AG04449 (cell line): ENCODE results near the gene MBNL2.
"Not testable (repeated sequence)": the region's sequence is repeated elsewhere in the genome, so short reads cannot be mapped to it uniquely, and the experiment has no call there.

Experiments used
- CTCF ChIA-PET: fragments of 350-600 bp; formaldehyde crosslinking; extraction: SDS; loops from one replicate; lab custom pipeline; 2021; ENCODE audit warnings: antibody characterized with exemption; lab: Yijun Ruan, JAX
- POLR2A ChIA-PET: fragments of 400-600, 350-600 bp; formaldehyde crosslinking; extraction: SDS; loops from one replicate; lab custom pipeline; 2020; ENCODE audit warnings: antibody characterized with exemption, inconsistent platforms; lab: Yijun Ruan, JAX
- DNase-seq: peaks from one replicate; pipeline ENCODE4 v3.0.0-alpha.2; 2010; ENCODE audit warnings: low read depth, low spot score
- H3K4me3 ChIP-seq: 2 replicates; pipeline ENCODE4 v1.5.1; 2011; ENCODE audit warnings: low read depth, mild to moderate bottlenecking, control low read depth, low read length
- TF ChIP-seq, protein P1 (sequence below): IDR thresholded peaks from one replicate; pipeline ENCODE4 v1.5.1; 2011; ENCODE audit warnings: mild to moderate bottlenecking, moderate library complexity, low read length, control low read depth, inconsistent platforms; ENCODE audit not compliant: insufficient read depth; ENCODE audit errors: missing control alignments

Gene MBNL2

DNA sequence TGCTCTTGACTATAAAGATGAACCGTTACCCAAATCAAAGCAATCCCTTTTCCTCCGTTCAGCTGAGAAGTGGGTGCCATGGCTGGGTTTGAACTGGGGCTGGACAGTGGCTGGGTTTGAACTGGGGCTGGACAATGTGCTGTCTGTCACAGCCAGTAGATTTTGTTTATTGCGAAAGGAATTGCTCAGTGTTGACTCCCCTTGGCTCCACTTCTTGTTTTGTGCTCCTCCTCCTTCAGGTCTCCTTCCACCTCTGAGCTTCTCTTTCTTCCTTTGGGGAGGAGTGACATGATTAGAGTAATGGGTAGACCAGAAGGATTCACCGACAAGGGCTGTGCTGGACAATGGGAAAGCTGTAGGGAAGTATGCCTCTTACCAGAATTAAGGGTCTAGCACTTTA lies 19.4 kb upstream of the MBNL2 start:
- CTCF ChIA-PET = no interaction called here
- no peak for DNase-seq
- no peak overlapping the region for H3K4me3 ChIP-seq
- POLR2A ChIA-PET = no interaction called here
- TF ChIP-seq, protein P1, sequence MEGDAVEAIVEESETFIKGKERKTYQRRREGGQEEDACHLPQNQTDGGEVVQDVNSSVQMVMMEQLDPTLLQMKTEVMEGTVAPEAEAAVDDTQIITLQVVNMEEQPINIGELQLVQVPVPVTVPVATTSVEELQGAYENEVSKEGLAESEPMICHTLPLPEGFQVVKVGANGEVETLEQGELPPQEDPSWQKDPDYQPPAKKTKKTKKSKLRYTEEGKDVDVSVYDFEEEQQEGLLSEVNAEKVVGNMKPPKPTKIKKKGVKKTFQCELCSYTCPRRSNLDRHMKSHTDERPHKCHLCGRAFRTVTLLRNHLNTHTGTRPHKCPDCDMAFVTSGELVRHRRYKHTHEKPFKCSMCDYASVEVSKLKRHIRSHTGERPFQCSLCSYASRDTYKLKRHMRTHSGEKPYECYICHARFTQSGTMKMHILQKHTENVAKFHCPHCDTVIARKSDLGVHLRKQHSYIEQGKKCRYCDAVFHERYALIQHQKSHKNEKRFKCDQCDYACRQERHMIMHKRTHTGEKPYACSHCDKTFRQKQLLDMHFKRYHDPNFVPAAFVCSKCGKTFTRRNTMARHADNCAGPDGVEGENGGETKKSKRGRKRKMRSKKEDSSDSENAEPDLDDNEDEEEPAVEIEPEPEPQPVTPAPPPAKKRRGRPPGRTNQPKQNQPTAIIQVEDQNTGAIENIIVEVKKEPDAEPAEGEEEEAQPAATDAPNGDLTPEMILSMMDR = no peak

DNA sequence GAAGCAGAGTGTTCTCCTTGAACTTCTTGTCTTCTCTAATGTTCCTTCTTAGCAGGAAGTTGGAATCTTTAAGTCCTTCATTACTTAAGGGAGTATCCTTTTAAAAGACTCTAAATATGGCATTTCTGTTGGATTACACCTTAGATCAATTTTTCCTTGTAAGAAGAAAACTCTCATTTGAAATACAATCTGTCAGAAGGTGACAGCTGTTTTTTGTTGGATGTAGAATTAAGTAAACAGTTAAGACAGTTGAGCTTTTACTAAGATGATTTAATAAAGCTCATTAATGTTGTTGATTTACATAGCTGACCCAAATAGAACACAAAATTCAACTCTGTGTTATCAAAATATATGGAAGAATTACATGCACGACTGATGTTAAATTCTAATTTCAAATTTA lies 16.7 kb upstream of the MBNL2 start:
- POLR2A ChIA-PET = no interaction called here
- TF ChIP-seq, protein P1 = no peak
- DNase-seq = no peak
- CTCF ChIA-PET = interaction anchor here (1.0 to 12.3 kb wide), 3 partner anchors 10 to 96 kb away, joined by 3 to 161 read pairs (median 5); no protein-coding TSS in a partner anchor
- no peak overlapping the region for H3K4me3 ChIP-seq

DNA sequence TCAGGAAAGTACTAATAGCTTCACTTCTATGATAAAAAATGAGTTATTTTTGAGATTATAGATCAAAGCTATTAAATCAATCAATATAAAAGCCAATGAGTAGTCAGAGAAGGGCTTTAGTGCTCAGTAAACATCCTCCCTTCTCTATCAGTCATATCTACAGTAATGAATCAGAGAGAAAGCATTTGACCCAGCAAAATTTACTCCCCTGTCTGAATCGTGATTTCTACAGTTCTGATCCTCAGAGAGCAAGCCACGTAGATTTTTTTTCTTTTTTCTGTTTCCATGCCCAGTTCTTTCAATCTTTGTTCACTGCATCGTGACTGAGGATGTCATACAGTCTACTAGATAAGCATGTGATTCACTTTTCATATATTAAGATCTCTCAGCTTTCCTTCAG lies 16.2 kb upstream of the MBNL2 start:
- TF ChIP-seq, protein P1 = no peak
- DNase-seq = no peak
- POLR2A ChIA-PET = no interaction called here

DNA sequence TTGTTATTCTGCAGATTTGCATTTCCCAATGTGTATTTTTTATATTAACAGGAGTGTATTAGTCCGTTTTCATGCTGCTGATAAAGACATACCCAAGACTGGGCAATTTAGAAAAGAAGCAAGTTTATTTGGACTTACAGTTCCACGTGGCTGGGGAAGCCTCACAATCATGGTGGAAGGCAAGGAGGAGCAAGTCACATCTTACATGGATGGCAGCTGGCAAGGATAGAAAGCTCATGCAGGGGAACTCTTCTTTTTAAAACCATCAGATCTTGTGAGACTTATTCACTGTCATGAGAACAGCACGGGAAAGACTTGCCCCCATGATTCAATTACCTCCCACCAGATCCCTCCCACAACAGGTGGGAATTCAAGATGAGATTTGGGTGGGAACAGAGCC lies 14.9 kb upstream of the MBNL2 start:
- H3K4me3 ChIP-seq, DNase-seq, POLR2A ChIA-PET: not testable (repeated sequence)
- CTCF ChIA-PET = interaction anchor here (12.3 kb wide), 1 partner anchor 97 kb away, joined by 161 read pairs; no protein-coding TSS in a partner anchor

More for the DNA sequence above, 16.2 kb upstream of the MBNL2 start:
- CTCF ChIA-PET = interaction anchor here (1.0 to 12.3 kb wide), 3 partner anchors 10 to 96 kb away, joined by 3 to 161 read pairs (median 5); no protein-coding TSS in a partner anchor
- H3K4me3 ChIP-seq = no peak overlapping the region

DNA sequence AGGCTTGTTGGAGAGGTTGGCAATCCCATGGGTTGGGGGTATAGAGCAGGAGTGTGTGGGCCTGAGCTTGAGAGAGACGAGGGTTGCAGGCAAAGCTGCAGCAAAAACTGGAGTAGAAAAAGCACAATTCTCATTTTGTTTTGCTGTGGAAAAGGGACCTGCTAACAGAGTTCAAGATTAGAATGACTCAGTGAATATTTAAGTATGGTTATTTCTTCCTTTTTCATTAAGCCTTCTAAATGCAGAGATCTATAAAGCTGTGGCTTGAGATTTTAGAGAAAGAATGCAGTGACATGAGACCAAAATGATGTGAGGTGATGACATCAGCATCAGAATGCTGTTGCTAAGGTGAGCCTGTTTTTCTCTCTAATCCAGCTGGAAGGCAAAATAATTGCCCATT lies 10.8 kb upstream of the MBNL2 start:
- DNase-seq = no peak
- CTCF ChIA-PET = interaction anchor here (0.7 to 12.3 kb wide), 10 partner anchors 9 to 154 kb away, joined by 3 to 161 read pairs (median 6); partner anchors contain the start of gene MBNL2
- POLR2A ChIA-PET = interaction anchor here (0.6 to 0.9 kb wide), 2 partner anchors 11 to 141 kb away, joined by 3 to 5 read pairs; partner anchors contain the start of gene MBNL2
- H3K4me3 ChIP-seq = no peak overlapping the region
- TF ChIP-seq, protein P1 = no peak

DNA sequence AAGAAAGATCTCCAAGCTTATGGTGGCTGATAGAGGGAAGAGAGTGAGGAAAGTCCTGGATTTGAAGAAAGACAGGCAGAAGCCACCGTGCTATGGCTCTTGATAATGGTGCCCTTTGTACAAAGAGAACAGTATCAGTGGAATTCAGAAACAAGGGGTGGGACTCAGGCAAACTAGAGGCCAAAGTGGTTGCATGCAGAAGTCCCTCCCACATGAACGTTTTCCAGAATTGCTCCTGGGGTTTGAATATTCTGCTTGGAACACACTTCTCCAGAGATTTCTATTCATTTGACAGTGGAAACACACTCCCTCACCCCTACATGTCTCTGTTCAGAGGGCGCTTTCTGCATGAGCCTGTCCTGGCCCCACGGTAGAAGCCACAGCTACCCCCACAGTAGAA lies 10.1 kb upstream of the MBNL2 start:
- CTCF ChIA-PET = interaction anchor here (0.7 to 12.3 kb wide), 15 partner anchors 8 to 179 kb away, joined by 3 to 161 read pairs (median 5); partner anchors contain the start of gene MBNL2
- TF ChIP-seq, protein P1 = no peak
- POLR2A ChIA-PET = interaction anchor here (0.9 kb wide), 1 partner anchor 10 kb away, joined by 3 read pairs; the partner anchor contains the start of gene MBNL2
- H3K4me3 ChIP-seq = no peak overlapping the region
- no peak for DNase-seq

DNA sequence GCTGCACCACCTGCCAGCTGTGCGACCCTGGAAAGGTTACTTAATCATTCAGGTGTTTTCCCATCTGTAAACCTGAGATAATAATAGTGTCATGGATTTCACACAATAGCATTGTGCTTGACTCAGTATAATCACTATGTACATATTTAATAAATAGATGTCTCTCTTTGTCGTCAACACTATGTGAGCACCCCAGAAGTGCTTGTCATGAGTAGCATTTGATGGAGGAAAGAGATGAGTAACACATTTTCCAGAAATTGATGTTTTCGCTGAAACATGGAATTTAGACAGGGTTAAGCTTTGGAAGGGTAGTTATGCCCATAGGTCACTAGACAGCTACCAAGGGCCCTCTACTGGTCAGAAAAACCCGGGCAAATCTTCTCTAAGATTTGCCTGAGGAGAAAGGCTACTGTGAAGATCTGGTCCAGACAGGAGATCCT lies 9.5 kb upstream of the MBNL2 start:
- TF ChIP-seq, protein P1 = peak; percentile 59
- no peak overlapping the region for H3K4me3 ChIP-seq
- DNase-seq = no peak
- CTCF ChIA-PET = interaction anchor here (0.6 to 12.3 kb wide), 18 partner anchors 8 to 179 kb away, joined by 3 to 161 read pairs (median 4); partner anchors contain the start of gene MBNL2
- POLR2A ChIA-PET = no interaction called here
